ENCODE measurements around the gene SERGEF. TPM values are rescaled to one million over a fixed set of nuclear protein-coding genes. Genes with fewer than 3 reads are reported as not detected.

Gene SERGEF
- total and polyA plus RNA-seq, 4 donors, result 43.1 to 137 (median 72.8) TPM

DNA sequence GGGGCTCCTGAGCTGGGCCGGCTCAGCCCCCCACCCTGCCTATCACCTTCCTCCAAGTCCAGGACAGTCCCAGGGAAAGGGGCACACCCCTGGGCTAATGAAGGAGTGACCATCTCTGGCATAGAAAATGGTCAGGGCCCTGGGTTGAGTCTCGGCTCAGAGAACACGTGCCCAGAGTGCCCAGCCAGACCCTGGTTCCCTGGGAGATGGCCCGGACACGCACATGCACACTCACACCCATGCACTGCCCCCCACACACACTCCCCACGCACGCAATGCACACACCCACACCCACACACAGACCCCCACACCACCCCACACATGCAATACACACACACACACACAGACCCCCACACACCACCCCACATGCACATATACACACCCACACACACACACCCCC is 249.6 kb downstream of the SERGEF start:
- 83 to 85% methylated on average over 7 of the region's 7 CpGs for WGBS, 2 donors
- DNase-seq (no peak), ATAC-seq (ENCODE audit: low FRiP score) (no peak)
- no peak overlapping the region for H3K27ac ChIP-seq (ENCODE audit: low read depth in 1 of 2, low read length in 2 of 2)
- no peaks in the 10 kb centered on the region for H3K9me3 ChIP-seq (ENCODE audit: control insufficient read depth, low read length)
- H3K27me3 ChIP-seq (ENCODE audit: control insufficient read depth in 1 of 2, insufficient read depth in 2 of 2, low read length in 1 of 2), result no peaks in the 10 kb centered on the region
- intact Hi-C loops (cut with DNase I), result loop anchor here in 1 of 2 donors (10.0 kb wide), 1 partner anchor 212 kb away; no protein-coding TSS in a partner anchor
- no peak overlapping the region for H3K4me3 ChIP-seq (ENCODE audit: low read length in 2 of 2)
- no peaks in the 10 kb centered on the region for H3K36me3 ChIP-seq (ENCODE audit: control insufficient read depth in 1 of 2, insufficient read depth in 2 of 2, low read length in 1 of 2)
- H3K4me1 ChIP-seq (ENCODE audit: control insufficient read depth in 1 of 2, insufficient read depth in 2 of 2, low read length in 2 of 2), result no peaks in the 10 kb centered on the region

DNA sequence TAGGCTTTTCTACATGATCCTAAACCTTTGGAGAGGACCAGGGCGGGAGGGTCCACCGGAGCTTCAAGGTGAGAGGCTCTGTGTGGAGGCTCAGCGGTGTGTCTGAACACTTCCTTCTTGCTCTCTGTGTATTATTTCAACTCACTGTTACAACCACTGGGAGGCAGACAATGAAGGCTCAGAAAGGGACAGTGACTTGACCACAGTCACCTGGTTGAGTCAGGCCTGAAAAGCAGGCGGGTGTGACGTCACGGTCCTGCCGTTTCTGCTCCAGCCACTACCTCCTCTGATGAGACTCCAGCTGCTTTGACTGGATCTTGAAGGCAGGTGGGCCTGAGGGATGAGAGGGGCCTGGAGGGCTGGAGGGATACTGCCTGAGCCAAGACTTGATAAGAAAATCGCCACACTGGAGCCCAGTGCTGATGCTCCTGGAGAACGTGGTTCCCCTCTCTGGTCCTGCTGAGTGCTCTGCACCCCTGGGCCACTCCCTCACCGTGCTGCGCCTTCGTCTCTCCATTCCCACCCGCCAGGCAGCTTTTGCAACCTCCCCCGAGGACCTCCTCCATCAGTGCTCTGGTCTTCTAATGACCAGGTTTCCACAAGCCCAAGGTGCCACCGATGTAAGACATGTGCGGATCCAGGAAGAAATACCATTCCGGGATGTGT is 250.4 kb downstream of the SERGEF start:
- Histone ChIP-seq H3K27me3 (ENCODE audit: control insufficient read depth in 1 of 2, insufficient read depth in 2 of 2, low read length in 1 of 2) (no peaks in the 10 kb centered on the region), H3K9me3 (ENCODE audit: control insufficient read depth, low read length) (no peaks in the 10 kb centered on the region), H3K27ac (ENCODE audit: low read depth in 1 of 2, low read length in 2 of 2) (no peak overlapping the region), H3K4me3 (ENCODE audit: low read length in 2 of 2) (no peak overlapping the region), H3K4me1 (ENCODE audit: control insufficient read depth in 1 of 2, insufficient read depth in 2 of 2, low read length in 2 of 2) (no peaks in the 10 kb centered on the region), H3K36me3 (ENCODE audit: control insufficient read depth in 1 of 2, insufficient read depth in 2 of 2, low read length in 1 of 2) (no peaks in the 10 kb centered on the region)
- 88 to 89% methylated on average over 17 of the region's 17 CpGs for WGBS, 2 donors
- intact Hi-C loops (cut with DNase I), result loop anchor here in 1 of 2 donors (10.0 kb wide), 1 partner anchor 212 kb away; no protein-coding TSS in a partner anchor
- ATAC-seq (ENCODE audit: low FRiP score) (no peak), DNase-seq (no peak)

DNA sequence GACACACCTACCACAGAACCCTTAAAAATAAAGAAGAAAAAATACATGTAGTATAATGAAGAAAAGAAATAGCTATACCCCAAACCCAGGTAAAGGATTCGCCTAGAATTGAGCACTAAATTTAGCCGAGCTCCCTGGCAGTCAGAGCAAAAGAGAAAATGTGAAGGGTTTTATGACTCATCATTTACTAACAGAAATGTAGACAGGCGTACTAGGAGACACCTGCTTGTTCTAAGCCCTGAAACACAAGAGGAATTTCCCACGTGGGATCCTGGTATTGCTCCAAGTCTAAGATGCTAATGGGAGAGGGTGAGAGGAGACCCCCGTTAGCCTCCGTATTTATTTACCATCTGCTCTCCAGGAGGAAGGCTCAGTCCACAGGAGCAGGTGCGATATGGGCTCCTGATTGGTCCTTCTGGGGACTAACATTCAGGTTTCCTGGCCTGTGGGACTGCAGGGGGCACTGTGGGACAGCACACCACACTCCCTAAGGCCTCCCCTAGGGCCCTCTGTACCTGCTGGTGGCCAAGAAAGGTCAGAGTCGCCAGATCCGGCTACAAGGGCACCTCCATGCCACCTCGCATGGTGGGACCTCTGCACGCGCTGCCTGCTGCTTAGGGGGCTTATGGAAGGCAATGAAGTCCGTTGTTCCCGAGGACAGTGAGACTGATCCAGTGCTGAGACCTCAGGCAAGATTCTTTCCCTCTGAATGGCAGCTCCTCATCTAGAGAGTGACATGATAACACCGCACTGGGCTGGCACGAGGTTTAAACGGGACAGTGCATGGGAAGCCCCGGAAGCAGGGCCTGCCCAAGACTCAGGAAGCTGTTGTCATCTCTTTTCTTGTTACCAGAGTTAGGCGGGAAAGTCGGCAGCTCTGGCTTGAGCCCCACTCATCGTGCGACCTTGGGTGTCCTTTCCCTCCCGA is 252.5 kb downstream of the SERGEF start:
- H3K4me1 ChIP-seq (ENCODE audit: control insufficient read depth in 1 of 2, insufficient read depth in 2 of 2, low read length in 2 of 2), result no peaks in the 10 kb centered on the region
- H3K9me3 ChIP-seq (ENCODE audit: control insufficient read depth, low read length), result no peaks in the 10 kb centered on the region
- H3K4me3 ChIP-seq (ENCODE audit: low read length in 2 of 2), result no peak overlapping the region
- ATAC-seq (ENCODE audit: low FRiP score) (peak; percentile 61), DNase-seq (no peak)
- 63 to 68% methylated on average over 23 of the region's 23 CpGs for WGBS, 2 donors
- intact Hi-C loops (cut with DNase I), result loop anchor here in 1 of 2 donors (10.0 kb wide), 1 partner anchor 214 kb away; no protein-coding TSS in a partner anchor
- H3K27me3 ChIP-seq (ENCODE audit: control insufficient read depth in 1 of 2, insufficient read depth in 2 of 2, low read length in 1 of 2), result no peaks in the 10 kb centered on the region
- H3K27ac ChIP-seq (ENCODE audit: low read depth in 1 of 2, low read length in 2 of 2), result no peak overlapping the region
- no peaks in the 10 kb centered on the region for H3K36me3 ChIP-seq (ENCODE audit: control insufficient read depth in 1 of 2, insufficient read depth in 2 of 2, low read length in 1 of 2)

DNA sequence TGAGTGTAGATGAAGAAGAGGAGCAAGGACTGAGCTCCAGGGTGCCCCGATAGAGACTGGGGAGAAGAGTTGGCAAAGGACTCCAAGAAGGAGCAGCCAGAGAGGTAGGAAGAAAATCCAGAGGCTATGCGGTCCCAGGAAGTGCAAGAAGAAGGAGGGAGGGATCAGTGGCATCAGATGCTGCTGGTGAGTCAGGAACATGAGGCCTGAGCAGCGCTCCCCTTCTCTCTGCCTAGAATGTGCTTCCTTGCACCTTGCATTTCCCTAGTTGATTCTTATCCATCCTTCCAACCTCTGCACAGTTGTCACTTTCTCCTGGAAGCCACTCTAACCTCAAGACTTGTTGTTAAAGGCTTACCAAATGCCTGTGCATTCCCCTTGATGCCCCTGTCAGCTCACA is 257.0 kb downstream of the SERGEF start:
- no peaks in the 10 kb centered on the region for H3K9me3 ChIP-seq (ENCODE audit: control insufficient read depth, low read length)
- no peak overlapping the region for H3K4me3 ChIP-seq (ENCODE audit: low read length in 2 of 2)
- WGBS, 2 donors, result 69 to 86% methylated on average over 3 of the region's 3 CpGs
- DNase-seq (no peak), ATAC-seq (ENCODE audit: low FRiP score) (no peak)
- no peaks in the 10 kb centered on the region for H3K36me3 ChIP-seq (ENCODE audit: control insufficient read depth in 1 of 2, insufficient read depth in 2 of 2, low read length in 1 of 2)
- intact Hi-C loops (cut with DNase I), result no loop called here
- H3K4me1 ChIP-seq (ENCODE audit: control insufficient read depth in 1 of 2, insufficient read depth in 2 of 2, low read length in 2 of 2), result no peaks in the 10 kb centered on the region
- H3K27ac ChIP-seq (ENCODE audit: low read depth in 1 of 2, low read length in 2 of 2), result no peak overlapping the region
- H3K27me3 ChIP-seq (ENCODE audit: control insufficient read depth in 1 of 2, insufficient read depth in 2 of 2, low read length in 1 of 2), result no peaks in the 10 kb centered on the region

DNA sequence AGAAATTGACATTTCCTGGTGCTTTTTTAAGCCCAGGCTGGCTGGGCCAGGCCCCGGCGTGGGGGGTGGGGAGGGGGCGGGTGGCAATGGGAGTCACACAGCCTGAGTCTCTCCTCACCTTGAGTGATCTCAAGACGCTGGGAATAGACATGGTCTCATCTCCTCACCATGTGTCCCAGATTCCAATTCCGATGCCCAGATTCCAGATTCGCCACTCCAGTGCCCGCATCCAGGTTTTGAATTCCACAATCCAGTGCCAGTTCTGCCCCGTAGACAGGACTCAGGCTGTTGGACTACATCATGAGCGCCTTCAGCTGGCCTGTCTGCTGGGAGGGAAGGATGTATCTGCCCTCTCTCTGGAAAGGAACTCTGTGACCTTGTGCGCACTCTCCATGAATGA is 259.2 kb downstream of the SERGEF start:
- no peak overlapping the region for H3K27ac ChIP-seq (ENCODE audit: low read depth in 1 of 2, low read length in 2 of 2)
- H3K36me3 ChIP-seq (ENCODE audit: control insufficient read depth in 1 of 2, insufficient read depth in 2 of 2, low read length in 1 of 2), result no peaks in the 10 kb centered on the region
- H3K4me1 ChIP-seq (ENCODE audit: control insufficient read depth in 1 of 2, insufficient read depth in 2 of 2, low read length in 2 of 2), result no peaks in the 10 kb centered on the region
- WGBS, 2 donors, result 72 to 80% methylated on average over 10 of the region's 10 CpGs
- ATAC-seq (ENCODE audit: low FRiP score) (no peak), DNase-seq (peak; percentile 27 to 33)
- H3K4me3 ChIP-seq (ENCODE audit: low read length in 2 of 2), result no peak overlapping the region
- no peaks in the 10 kb centered on the region for H3K27me3 ChIP-seq (ENCODE audit: control insufficient read depth in 1 of 2, insufficient read depth in 2 of 2, low read length in 1 of 2)
- intact Hi-C loops (cut with DNase I), result no loop called here
- H3K9me3 ChIP-seq (ENCODE audit: control insufficient read depth, low read length), result no peaks in the 10 kb centered on the region

DNA sequence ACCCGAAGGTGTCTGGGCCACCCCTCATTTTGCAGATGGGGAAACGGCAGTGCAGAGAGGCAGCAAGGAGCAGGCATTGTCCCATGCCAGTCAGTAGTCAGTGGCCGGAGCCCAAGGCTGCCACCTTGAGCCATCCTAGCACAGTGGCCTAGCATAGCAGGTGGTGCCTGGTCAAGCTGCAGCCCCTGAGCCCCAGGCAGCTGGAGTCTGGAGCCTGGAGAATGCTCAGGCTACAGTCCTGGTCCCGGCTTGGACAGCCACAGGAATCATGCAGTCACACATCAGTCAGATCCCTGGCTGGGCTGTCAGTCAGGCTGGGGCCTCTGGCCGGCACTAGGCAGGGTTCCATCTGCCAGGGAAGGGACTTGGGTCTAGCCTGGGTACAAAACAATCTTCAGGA is 259.7 kb downstream of the SERGEF start:
- no peak for ATAC-seq (ENCODE audit: low FRiP score)
- DNase-seq, result peak; percentile 32 to 35
- intact Hi-C loops (cut with DNase I), result no loop called here
- WGBS, 2 donors, result 61 to 81% methylated on average over 5 of the region's 5 CpGs
- H3K27me3 ChIP-seq (ENCODE audit: control insufficient read depth in 1 of 2, insufficient read depth in 2 of 2, low read length in 1 of 2), result no peaks in the 10 kb centered on the region
- H3K36me3 ChIP-seq (ENCODE audit: control insufficient read depth in 1 of 2, insufficient read depth in 2 of 2, low read length in 1 of 2), result no peaks in the 10 kb centered on the region
- no peaks in the 10 kb centered on the region for H3K4me1 ChIP-seq (ENCODE audit: control insufficient read depth in 1 of 2, insufficient read depth in 2 of 2, low read length in 2 of 2)
- no peak overlapping the region for H3K27ac ChIP-seq (ENCODE audit: low read depth in 1 of 2, low read length in 2 of 2)
- no peaks in the 10 kb centered on the region for H3K9me3 ChIP-seq (ENCODE audit: control insufficient read depth, low read length)
- H3K4me3 ChIP-seq (ENCODE audit: low read length in 2 of 2), result no peak overlapping the region

DNA sequence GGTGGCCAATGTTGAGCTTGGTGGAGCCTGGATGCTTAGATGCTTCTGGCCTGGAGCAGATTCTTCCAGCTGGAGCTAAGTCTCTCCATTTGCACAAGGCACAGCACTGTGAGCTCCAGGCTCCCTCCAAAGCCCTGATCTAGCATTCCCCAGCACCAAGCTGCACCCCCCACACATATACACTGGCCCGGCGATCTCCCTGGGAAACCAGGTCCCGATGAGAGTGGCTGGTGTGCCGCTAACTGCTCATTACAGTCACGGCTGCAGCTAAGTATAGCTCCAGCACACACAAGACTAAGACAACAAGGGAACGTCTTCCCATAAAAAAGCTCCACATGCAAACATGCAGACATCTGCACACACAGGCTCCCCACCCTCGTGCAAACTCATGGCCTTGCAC is 260.7 kb downstream of the SERGEF start:
- DNase-seq, result peak in 1 of 2 donors; percentile 60
- intact Hi-C loops (cut with DNase I), result no loop called here
- H3K27ac ChIP-seq (ENCODE audit: low read depth in 1 of 2, low read length in 2 of 2), result no peak overlapping the region
- ATAC-seq (ENCODE audit: low FRiP score), result no peak
- no peaks in the 10 kb centered on the region for H3K9me3 ChIP-seq (ENCODE audit: control insufficient read depth, low read length)
- WGBS, 2 donors, result 69 to 71% methylated on average over 7 of the region's 7 CpGs
- H3K4me3 ChIP-seq (ENCODE audit: low read length in 2 of 2), result no peak overlapping the region
- no peaks in the 10 kb centered on the region for H3K27me3 ChIP-seq (ENCODE audit: control insufficient read depth in 1 of 2, insufficient read depth in 2 of 2, low read length in 1 of 2)
- no peaks in the 10 kb centered on the region for H3K36me3 ChIP-seq (ENCODE audit: control insufficient read depth in 1 of 2, insufficient read depth in 2 of 2, low read length in 1 of 2)
- H3K4me1 ChIP-seq (ENCODE audit: control insufficient read depth in 1 of 2, insufficient read depth in 2 of 2, low read length in 2 of 2), result no peaks in the 10 kb centered on the region

DNA sequence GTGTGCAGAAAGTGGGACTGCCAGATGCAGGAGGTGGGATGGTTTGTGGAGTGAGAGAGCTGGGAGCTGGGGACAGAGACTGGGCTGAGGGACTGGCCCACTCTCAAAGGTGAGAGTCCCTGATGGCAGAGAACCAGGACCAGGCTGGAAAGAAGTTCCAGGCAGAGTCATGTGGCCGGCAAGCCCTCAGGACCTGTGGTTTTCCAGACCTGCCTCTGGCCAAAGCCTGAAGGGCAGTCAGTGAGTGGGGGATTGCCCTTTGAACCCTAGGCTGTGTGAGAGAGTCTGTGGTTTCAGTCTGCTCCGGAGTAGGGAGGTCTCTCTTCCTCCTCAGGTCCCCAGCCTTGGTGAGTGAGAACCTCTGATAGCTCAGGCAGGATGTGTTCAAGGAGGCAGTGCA is 261.3 kb downstream of the SERGEF start:
- no peak for ATAC-seq (ENCODE audit: low FRiP score)
- Histone ChIP-seq H3K27ac (ENCODE audit: low read depth in 1 of 2, low read length in 2 of 2) (no peak overlapping the region), H3K4me3 (ENCODE audit: low read length in 2 of 2) (no peak overlapping the region), H3K36me3 (ENCODE audit: control insufficient read depth in 1 of 2, insufficient read depth in 2 of 2, low read length in 1 of 2) (no peaks in the 10 kb centered on the region), H3K4me1 (ENCODE audit: control insufficient read depth in 1 of 2, insufficient read depth in 2 of 2, low read length in 2 of 2) (no peaks in the 10 kb centered on the region), H3K27me3 (ENCODE audit: control insufficient read depth in 1 of 2, insufficient read depth in 2 of 2, low read length in 1 of 2) (no peaks in the 10 kb centered on the region), H3K9me3 (ENCODE audit: control insufficient read depth, low read length) (no peaks in the 10 kb centered on the region)
- DNase-seq, result peak in 1 of 2 donors; percentile 40
- WGBS, 2 donors, result 77 to 78% methylated on average over 2 of the region's 2 CpGs
- intact Hi-C loops (cut with DNase I), result no loop called here
